HCT116 (cell line): ENCODE data around the gene OR6C70. TPM values are rescaled to one million over a fixed set of nuclear protein-coding genes. Genes with fewer than 3 reads are reported as not detected.

Experiments
- total RNA-seq: library from RNA; stranded (reverse); gene quantifications from one replicate; pipeline ENCODE4 v1.2.1, GENCODE V29; 2021; ENCODE audit not compliant: unreplicated experiment

Gene OR6C70
- total RNA-seq, 1 experiment from 2014 or later, result not detected

Other genes with a start within 250 kb of the OR6C70 start
- not detected for gene OR10A7, start 249.1 kb downstream of the OR6C70 start, total RNA-seq
- not detected for gene OR6C74, start 225.5 kb downstream of the OR6C70 start, total RNA-seq
- not detected for gene OR6C6, start 173.6 kb downstream of the OR6C70 start, total RNA-seq
- not detected for gene OR6C1, start 155.8 kb downstream of the OR6C70 start, total RNA-seq
- gene OR6C3, start 139.4 kb downstream of the OR6C70 start, total RNA-seq, result not detected
- gene OR6C75, start 107.2 kb downstream of the OR6C70 start, total RNA-seq, result not detected
- gene OR6C65, start 69.6 kb downstream of the OR6C70 start, total RNA-seq, result not detected
- not detected for gene OR6C76, start 43.9 kb downstream of the OR6C70 start, total RNA-seq
- gene OR6C2, start 26.1 kb downstream of the OR6C70 start, total RNA-seq, result not detected
- gene OR6C68, start 22.2 kb upstream of the OR6C70 start, total RNA-seq, result not detected
- not detected for gene OR6C4, start 79.5 kb upstream of the OR6C70 start, total RNA-seq
- not detected for gene OR2AP1, start 102.3 kb upstream of the OR6C70 start, total RNA-seq
- gene OR10P1, start 166.8 kb upstream of the OR6C70 start, total RNA-seq, result not detected
- gene ITGA7, start 237.8 kb upstream of the OR6C70 start, total RNA-seq, result 17.8 TPM
- 85.5 TPM for gene BLOC1S1, start 245.9 kb upstream of the OR6C70 start, total RNA-seq